NB4 (cell line): ENCODE data around the gene MYO1D.

Source experiments
- MYC ChIP-seq: IDR thresholded peaks from 2 replicates; pipeline ENCODE4 v1.6.1; 2011; ENCODE audit warnings: low read depth, low read length
- POLR2A ChIP-seq: IDR thresholded peaks from 2 replicates; pipeline ENCODE4 v1.6.1; 2011; ENCODE audit warnings: mild to moderate bottlenecking; ENCODE audit not compliant: insufficient read length; ENCODE audit errors: extremely low read depth
- TF ChIP-seq, protein P1 (sequence below): IDR thresholded peaks from 2 replicates; pipeline ENCODE4 v1.6.1; 2011; ENCODE audit warnings: low read depth, low read length
- TF ChIP-seq, protein P2 (sequence below): IDR thresholded peaks from one replicate; pipeline ENCODE4 v1.5.1; 2012; ENCODE audit warnings: low read depth, low read length

DNA sequence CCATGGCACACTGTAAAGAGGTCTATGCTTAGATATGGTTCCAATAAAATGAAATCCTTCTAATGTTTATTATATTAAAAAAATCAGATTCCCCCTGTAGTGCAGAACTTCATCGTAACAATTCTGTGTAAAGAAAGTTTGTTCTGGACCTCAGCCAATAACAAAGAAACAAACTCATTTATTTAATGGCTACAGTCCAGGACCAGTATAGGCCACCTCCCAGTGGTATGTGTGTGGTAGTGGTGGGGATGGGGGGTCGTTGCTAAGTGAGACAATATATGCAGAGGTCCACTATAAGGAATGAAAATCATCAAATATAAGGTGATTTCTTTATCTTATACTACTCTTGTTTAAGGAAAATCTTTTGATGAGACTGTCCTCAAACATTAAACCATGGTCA is 253.7 kb downstream of the MYO1D start:
- TF ChIP-seq POLR2A (no peak), MYC (no peak)
- TF ChIP-seq, protein P1, sequence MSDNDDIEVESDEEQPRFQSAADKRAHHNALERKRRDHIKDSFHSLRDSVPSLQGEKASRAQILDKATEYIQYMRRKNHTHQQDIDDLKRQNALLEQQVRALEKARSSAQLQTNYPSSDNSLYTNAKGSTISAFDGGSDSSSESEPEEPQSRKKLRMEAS, result no peak
- TF ChIP-seq, protein P2, sequence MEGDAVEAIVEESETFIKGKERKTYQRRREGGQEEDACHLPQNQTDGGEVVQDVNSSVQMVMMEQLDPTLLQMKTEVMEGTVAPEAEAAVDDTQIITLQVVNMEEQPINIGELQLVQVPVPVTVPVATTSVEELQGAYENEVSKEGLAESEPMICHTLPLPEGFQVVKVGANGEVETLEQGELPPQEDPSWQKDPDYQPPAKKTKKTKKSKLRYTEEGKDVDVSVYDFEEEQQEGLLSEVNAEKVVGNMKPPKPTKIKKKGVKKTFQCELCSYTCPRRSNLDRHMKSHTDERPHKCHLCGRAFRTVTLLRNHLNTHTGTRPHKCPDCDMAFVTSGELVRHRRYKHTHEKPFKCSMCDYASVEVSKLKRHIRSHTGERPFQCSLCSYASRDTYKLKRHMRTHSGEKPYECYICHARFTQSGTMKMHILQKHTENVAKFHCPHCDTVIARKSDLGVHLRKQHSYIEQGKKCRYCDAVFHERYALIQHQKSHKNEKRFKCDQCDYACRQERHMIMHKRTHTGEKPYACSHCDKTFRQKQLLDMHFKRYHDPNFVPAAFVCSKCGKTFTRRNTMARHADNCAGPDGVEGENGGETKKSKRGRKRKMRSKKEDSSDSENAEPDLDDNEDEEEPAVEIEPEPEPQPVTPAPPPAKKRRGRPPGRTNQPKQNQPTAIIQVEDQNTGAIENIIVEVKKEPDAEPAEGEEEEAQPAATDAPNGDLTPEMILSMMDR, result no peak
